Stimulated activated effector memory CD8-positive, alpha-beta T cell treated with anti-CD3 and anti-CD28 coated beads, Interleukin-12 subunit alpha, Interleukin-12 subunit beta, amount 100 ng/mL, for 72 hours (primary cell): ENCODE measurements around the gene ITGA11.
A peak's percentile ranks its signal among the peaks of the same experiment; 100 is the strongest.

Source experiments
- ATAC-seq: fragments of 150-1000 bp; cut with Tn5 transposase; 2 replicates; pipeline ENCODE4 v1.10.0; 2021
- DNase-seq, 2 donors: peaks; one replicate each; pipeline ENCODE4 v3.0.0; 2021 to 2022; ENCODE audit warnings: low spot score in 2 of 2
- H3K27ac Mint-ChIP-seq: one replicate; pipeline ENCODE4 v1.8.0; 2022; ENCODE audit warnings: mild to moderate bottlenecking, mixed read lengths
- H3K36me3 Mint-ChIP-seq: one replicate; pipeline ENCODE4 v1.8.0; 2022; ENCODE audit warnings: mild to moderate bottlenecking, mixed read lengths
- H3K4me1 Mint-ChIP-seq: one replicate; pipeline ENCODE4 v1.8.0; 2022; ENCODE audit warnings: mixed read lengths
- H3K4me3 Mint-ChIP-seq: one replicate; pipeline ENCODE4 v1.8.0; 2022; ENCODE audit warnings: mild to moderate bottlenecking, mixed read lengths
- H3K9me3 Mint-ChIP-seq: one replicate; pipeline ENCODE4 v1.8.0; 2022; ENCODE audit warnings: mixed read lengths

ITGA11 gene

GRCh38 chr15:68310804-68311463 lies 121.0 kb downstream of the ITGA11 start:
- H3K4me3 Mint-ChIP-seq = no peak overlapping the region
- ATAC-seq (no peak), DNase-seq (no peak)
- H3K27ac Mint-ChIP-seq = no peak overlapping the region
- H3K36me3 Mint-ChIP-seq = no peaks in the 10 kb centered on the region
- H3K9me3 Mint-ChIP-seq = no peaks in the 10 kb centered on the region
- H3K4me1 Mint-ChIP-seq = peaks cover 10% of the 10 kb centered on the region

GRCh38 chr15:68310178-68310803 lies 121.7 kb downstream of the ITGA11 start:
- H3K9me3 Mint-ChIP-seq = no peaks in the 10 kb centered on the region
- H3K36me3 Mint-ChIP-seq = no peaks in the 10 kb centered on the region
- no peak overlapping the region for H3K27ac Mint-ChIP-seq
- H3K4me1 Mint-ChIP-seq = peaks cover 10% of the 10 kb centered on the region
- H3K4me3 Mint-ChIP-seq = no peak overlapping the region
- DNase-seq (no peak), ATAC-seq (no peak)

DNA sequence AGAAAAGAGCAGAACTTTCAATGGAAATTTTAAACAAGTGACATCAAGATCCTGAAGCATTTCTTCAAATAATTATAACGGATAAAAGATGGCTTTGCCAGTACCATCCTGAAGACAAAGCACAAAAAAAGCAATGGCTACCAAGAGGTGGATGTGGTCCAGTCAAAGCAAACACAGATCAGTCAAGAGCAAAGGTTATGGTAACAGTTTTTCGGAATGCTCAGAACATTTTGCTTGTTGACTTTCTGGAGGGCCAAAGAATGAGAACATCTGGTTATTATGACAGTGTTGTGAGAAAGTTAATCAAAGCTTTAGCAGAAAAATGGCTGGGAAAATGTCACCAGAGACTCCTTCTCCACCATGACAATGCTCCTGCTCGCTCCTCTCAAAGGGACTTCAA lies 122.9 kb downstream of the ITGA11 start:
- Mint-ChIP-seq H3K36me3 (no peaks in the 10 kb centered on the region), H3K9me3 (no peaks in the 10 kb centered on the region), H3K27ac (no peak overlapping the region), H3K4me3 (no peak overlapping the region), H3K4me1 (peaks cover 10% of the 10 kb centered on the region)
- ATAC-seq (no peak), DNase-seq (no peak)

DNA sequence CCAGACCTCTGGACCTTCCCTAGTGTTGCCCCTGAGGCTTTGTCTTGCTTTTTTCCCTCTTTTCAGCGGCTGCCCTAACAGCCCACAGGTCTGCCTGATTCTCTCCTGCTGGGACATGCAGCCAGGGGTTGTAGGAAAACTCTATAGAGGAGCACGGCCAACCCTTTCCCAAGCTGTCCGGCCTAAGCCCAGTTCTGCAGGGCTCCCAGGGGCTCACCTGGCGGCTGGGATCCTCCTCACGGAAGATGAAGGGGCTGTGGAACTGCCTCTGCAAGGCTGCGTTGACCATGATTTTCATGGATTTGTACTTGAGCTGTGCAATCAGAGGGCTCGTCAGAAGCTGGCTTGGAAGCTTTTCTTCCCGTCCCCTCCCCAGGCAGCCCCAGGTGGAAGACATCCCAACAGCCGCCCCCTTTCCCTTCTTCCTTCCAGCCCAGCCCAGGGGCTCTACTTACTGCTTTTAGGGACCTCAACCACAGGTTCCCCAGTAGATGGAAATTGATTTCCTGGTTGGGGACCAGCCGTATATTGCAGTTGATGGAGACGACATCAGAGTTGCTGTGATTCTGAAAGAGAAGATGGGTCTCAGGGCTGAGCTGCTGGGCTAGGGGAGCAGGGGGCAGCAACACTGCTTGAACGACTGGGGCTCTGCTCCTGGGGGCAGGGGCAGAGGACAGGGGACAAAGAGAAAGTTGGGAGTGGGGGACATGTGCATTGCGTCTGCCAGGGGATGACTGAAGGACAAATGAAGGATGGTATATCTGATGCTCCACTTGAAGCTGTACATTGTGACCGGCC lies 124.6 kb downstream of the ITGA11 start:
- H3K27ac Mint-ChIP-seq = no peak overlapping the region
- peak overlapping the region; percentile 45 for H3K4me3 Mint-ChIP-seq
- no peaks in the 10 kb centered on the region for H3K36me3 Mint-ChIP-seq
- DNase-seq = no peak
- H3K4me1 Mint-ChIP-seq = peaks cover 10% of the 10 kb centered on the region
- no peaks in the 10 kb centered on the region for H3K9me3 Mint-ChIP-seq
- ATAC-seq = no peak

GRCh38 chr15:68305420-68305871 lies 126.5 kb downstream of the ITGA11 start:
- no peak overlapping the region for H3K27ac Mint-ChIP-seq
- no peak overlapping the region for H3K4me3 Mint-ChIP-seq
- no peaks in the 10 kb centered on the region for H3K9me3 Mint-ChIP-seq
- DNase-seq (no peak), ATAC-seq (no peak)
- peaks cover 10% of the 10 kb centered on the region for H3K4me1 Mint-ChIP-seq
- peaks cover 5% of the 10 kb centered on the region for H3K36me3 Mint-ChIP-seq

GRCh38 chr15:68304589-68305337 lies 127.2 kb downstream of the ITGA11 start:
- no peak overlapping the region for H3K4me3 Mint-ChIP-seq
- no peak for DNase-seq
- peak overlapping the region; percentile 13 for H3K27ac Mint-ChIP-seq
- H3K4me1 Mint-ChIP-seq = peaks cover 10% of the 10 kb centered on the region
- no peaks in the 10 kb centered on the region for H3K9me3 Mint-ChIP-seq
- H3K36me3 Mint-ChIP-seq = peaks cover 5% of the 10 kb centered on the region
- ATAC-seq = no peak

GRCh38 chr15:68303560-68304436 lies 128.2 kb downstream of the ITGA11 start:
- H3K4me3 Mint-ChIP-seq = no peak overlapping the region
- no peak overlapping the region for H3K27ac Mint-ChIP-seq
- H3K4me1 Mint-ChIP-seq = peaks cover 18% of the 10 kb centered on the region
- H3K9me3 Mint-ChIP-seq = no peaks in the 10 kb centered on the region
- H3K36me3 Mint-ChIP-seq = peaks cover 5% of the 10 kb centered on the region
- ATAC-seq = no peak
- no peak for DNase-seq

DNA sequence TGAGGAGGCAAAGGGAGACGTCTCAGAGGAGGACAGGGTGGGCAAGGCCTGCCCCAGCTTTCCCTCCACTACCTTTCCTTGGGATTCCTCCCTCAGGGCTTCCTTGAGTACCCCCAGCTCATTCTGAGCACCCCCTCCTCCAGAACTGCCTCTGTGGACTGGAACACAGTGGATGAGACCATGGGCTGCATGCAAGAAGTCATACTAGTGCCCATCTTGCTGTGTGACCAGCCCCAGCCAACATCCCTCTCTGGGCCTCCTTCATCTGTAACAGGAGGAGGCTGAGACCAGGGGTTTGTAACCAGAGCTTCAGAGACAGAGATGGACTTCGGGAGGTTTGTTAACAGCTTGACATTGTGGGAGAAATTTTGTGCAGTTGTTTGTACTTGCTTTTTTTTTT lies 128.8 kb downstream of the ITGA11 start:
- no peak overlapping the region for H3K4me3 Mint-ChIP-seq

DNA sequence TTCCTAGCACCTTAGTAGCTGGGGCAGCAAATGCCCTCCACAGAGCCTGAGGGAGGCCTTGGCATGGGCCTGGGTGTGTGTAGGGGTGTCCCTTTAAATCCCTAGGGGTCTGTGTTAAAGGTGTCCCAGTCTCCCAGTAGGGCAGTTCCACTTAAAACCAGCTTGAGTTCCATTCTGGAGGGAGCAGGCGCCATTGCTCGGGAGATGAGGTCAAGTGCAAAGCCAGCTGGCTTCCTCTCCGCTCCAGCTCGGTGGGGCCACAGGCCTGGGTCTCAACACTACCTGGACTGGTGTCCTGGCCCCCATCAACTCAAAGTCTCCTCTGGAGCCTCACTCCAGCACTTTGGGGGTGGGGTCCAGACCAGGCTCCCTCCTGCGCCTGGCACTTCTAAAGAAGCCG lies 129.2 kb downstream of the ITGA11 start:
- Mint-ChIP-seq H3K9me3 (no peaks in the 10 kb centered on the region), H3K4me3 (no peak overlapping the region), H3K36me3 (peaks cover 5% of the 10 kb centered on the region), H3K4me1 (peaks cover 21% of the 10 kb centered on the region), H3K27ac (no peak overlapping the region)
- DNase-seq (no peak), ATAC-seq (no peak)

More for the DNA sequence above, 128.8 kb downstream of the ITGA11 start:
- H3K4me1 Mint-ChIP-seq = peaks cover 21% of the 10 kb centered on the region
- DNase-seq (no peak), ATAC-seq (no peak)
- no peaks in the 10 kb centered on the region for H3K9me3 Mint-ChIP-seq
- no peak overlapping the region for H3K27ac Mint-ChIP-seq
- peaks cover 5% of the 10 kb centered on the region for H3K36me3 Mint-ChIP-seq

DNA sequence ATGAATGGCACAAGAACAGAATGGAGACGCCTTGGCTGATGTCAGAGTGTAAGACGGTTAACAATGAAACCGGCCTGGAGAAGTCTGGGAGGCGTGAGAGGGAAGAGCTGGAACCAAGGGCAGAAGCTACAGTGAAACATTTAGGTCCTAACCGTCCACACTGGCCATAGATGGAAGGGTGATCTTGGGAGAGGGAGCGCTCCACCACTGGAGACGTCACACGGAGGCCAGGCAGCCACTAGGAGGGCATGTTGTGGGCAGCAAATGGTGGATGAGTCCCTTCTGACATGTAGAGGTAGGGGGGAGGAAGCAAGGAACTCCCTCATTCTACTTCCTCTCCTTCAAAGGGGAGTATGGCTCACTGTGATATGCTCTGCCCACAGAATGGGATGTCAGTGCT lies 130.7 kb downstream of the ITGA11 start:
- Mint-ChIP-seq H3K9me3 (no peaks in the 10 kb centered on the region), H3K27ac (no peak overlapping the region), H3K4me3 (no peak overlapping the region), H3K36me3 (peaks cover 18% of the 10 kb centered on the region), H3K4me1 (peaks cover 13% of the 10 kb centered on the region)
- ATAC-seq (no peak), DNase-seq (no peak)

DNA sequence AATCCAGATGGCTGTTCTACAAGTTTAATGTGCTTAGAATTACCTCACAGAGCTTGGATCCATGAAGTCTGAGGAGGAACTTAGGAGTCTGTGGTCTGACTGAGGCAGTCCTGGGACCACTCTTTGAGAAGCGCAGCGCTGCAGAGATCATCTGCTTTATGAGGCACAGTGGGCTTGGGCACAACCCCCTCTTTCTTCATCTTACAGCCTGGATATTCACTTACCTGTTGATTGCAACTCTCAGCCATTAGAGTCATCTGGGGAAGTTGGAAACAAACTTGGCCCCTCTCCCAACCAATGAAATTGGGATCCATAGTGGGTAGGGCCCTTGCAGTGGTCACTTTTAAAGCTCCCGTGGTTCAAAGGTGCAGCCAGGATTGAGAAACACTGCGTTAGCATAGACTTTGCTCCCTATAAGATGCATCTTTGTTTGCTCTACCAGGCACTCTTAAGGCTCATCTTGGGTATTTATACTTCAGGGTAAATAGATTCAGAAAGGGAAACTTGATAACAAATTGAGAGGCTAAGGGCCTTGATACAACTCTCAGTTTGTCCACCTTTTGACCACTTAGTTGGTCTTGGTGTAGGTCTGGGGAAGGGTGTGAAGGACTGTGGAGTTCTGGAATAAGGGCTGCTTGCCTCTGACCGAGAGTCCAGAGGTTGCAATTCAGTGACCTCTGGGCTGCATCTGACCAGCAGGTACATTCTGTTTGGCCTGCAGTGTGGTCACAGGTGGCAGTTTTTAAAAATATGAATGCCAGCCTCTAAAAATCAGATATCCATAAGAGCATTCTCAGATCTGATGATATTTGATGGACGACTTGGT lies 131.6 kb downstream of the ITGA11 start:
- ATAC-seq = no peak
- Mint-ChIP-seq H3K4me1 (peaks cover 12% of the 10 kb centered on the region), H3K4me3 (no peak overlapping the region), H3K9me3 (no peaks in the 10 kb centered on the region), H3K36me3 (peaks cover 21% of the 10 kb centered on the region), H3K27ac (no peak overlapping the region)
- DNase-seq = no peak

DNA sequence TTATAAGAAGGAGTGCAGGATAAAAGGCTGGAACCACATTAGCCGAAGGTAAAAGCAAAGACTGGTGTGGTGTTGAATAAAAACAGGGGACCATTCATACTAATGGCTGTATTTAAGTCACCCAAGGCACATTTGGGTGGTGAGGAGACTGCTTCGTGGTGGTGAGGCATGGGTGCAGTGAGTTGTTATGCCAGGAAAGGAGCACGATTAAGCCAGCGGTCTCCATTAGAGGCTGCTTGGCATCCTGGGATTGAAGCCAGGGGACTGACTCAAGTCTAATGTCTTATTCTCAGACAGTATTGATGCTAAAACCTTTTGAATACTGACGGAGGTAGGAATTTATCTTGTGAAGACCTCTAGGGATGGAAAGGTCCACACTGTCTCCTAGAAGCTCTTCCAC lies 132.5 kb downstream of the ITGA11 start:
- Mint-ChIP-seq H3K27ac (peak overlapping the region; percentile 89), H3K9me3 (no peaks in the 10 kb centered on the region), H3K4me1 (peaks cover 12% of the 10 kb centered on the region), H3K36me3 (peaks cover 21% of the 10 kb centered on the region), H3K4me3 (peak overlapping the region; percentile 57)
- ATAC-seq = no peak
- DNase-seq = no peak

- Mint-ChIP-seq H3K27ac (peak overlapping the region; percentile 89), H3K4me1 (peaks cover 12% of the 10 kb centered on the region), H3K9me3 (no peaks in the 10 kb centered on the region), H3K4me3 (peak overlapping the region; percentile 57), H3K36me3 (peaks cover 21% of the 10 kb centered on the region)
- ATAC-seq (peak; percentile 77), DNase-seq (no peak)
Observed at GRCh38 chr15:68298882-68299381, 133.0 kb downstream of the ITGA11 start.
